GM19043 (cell line): ENCODE measurements around the gene NCK2.

Experiments used
- ATAC-seq: cut with Tn5 transposase; IDR thresholded peaks from one replicate; pipeline ENCODE4 v1.9.1; 2021; ENCODE audit warnings: low read depth; ENCODE audit not compliant: unreplicated experiment

Gene NCK2

GRCh38 chr2:105806996-105807395 is 62.3 kb downstream of the NCK2 start:
- ATAC-seq, result no peak

GRCh38 chr2:105808423-105809096 is 63.8 kb downstream of the NCK2 start:
- no peak for ATAC-seq

- no peak for ATAC-seq
These were observed 64.4 kb downstream of the NCK2 start for GRCh38 chr2:105809097-105809473.

GRCh38 chr2:105809723-105810122 is 65.0 kb downstream of the NCK2 start:
- ATAC-seq, result no peak

- ATAC-seq, result peak; percentile 91
These were observed 67.7 kb downstream of the NCK2 start for GRCh38 chr2:105812180-105813044.

GRCh38 chr2:105813045-105813315 is 68.3 kb downstream of the NCK2 start:
- ATAC-seq, result no peak

- no peak for ATAC-seq
These were observed 68.7 kb downstream of the NCK2 start for GRCh38 chr2:105813405-105813804.

GRCh38 chr2:105814291-105814940 is 69.7 kb downstream of the NCK2 start:
- no peak for ATAC-seq

- ATAC-seq, result no peak
These were observed 70.7 kb downstream of the NCK2 start for GRCh38 chr2:105815401-105815800.

GRCh38 chr2:105820151-105820550 is 75.4 kb downstream of the NCK2 start:
- no peak for ATAC-seq

GRCh38 chr2:105820691-105821090 is 76.0 kb downstream of the NCK2 start:
- ATAC-seq, result no peak

GRCh38 chr2:105821428-105822125 is 76.9 kb downstream of the NCK2 start:
- no peak for ATAC-seq

GRCh38 chr2:105822186-105822585 is 77.5 kb downstream of the NCK2 start:
- peak; percentile 81 for ATAC-seq

- no peak for ATAC-seq
These were observed 79.7 kb downstream of the NCK2 start for GRCh38 chr2:105824446-105824845.

GRCh38 chr2:105827351-105828096 is 82.8 kb downstream of the NCK2 start:
- no peak for ATAC-seq

- no peak for ATAC-seq
These were observed 83.8 kb downstream of the NCK2 start for GRCh38 chr2:105828558-105828957.

- peak; percentile 89 for ATAC-seq
These were observed 90.2 kb downstream of the NCK2 start for GRCh38 chr2:105834931-105835330.

- ATAC-seq, result no peak
These were observed 91.6 kb downstream of the NCK2 start for GRCh38 chr2:105836341-105836740.

- ATAC-seq, result no peak
These were observed 92.4 kb downstream of the NCK2 start for GRCh38 chr2:105836840-105837692.

GRCh38 chr2:105839793-105840192 is 95.1 kb downstream of the NCK2 start:
- no peak for ATAC-seq
